ENCODE measurements around the gene MSS51.
"Not testable (repeated sequence)": the region's sequence is repeated elsewhere in the genome, so short reads cannot be mapped to it uniquely, and the experiment has no call there.

Gene MSS51

GRCh38 chr10:73413528-73414229 is 19.7 kb downstream of the MSS51 start, which contains the start of gene ANXA7:
Gene ANXA7 (minus strand): TSS chr10:73414058. CDS start chr10:73400856, 13,202 bp downstream.
- peak; percentile 79 for DNase-seq

- DNase-seq = peak; percentile 24
Observed at GRCh38 chr10:73413108-73413527, 20.2 kb downstream of the MSS51 start.

- DNase-seq = no peak
Observed at GRCh38 chr10:73410897-73411296, 22.5 kb downstream of the MSS51 start.

DNA sequence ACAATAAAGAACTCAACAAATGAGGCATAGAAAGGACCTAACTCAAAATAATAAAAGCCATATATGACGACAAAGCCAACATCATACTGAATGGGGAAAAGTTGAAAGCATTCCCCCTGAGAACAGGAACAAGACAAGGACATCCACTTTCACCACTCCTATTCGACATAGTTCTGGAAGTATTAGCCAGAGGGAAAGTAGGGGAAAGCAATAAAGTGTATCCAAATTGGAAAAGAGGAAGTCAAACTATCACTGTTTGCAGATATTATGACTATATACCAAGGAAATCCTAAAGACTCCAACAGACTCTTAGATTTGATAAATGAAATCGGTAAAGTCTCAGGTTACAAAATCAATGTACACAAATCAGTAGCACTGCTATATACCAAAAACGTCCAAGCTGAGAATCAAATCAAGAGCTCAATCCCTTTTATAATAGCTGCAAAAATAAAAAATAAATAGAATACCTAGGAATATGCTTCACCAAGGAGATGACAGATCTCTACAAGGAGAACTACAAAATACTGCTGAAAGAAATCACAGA is 24.3 kb downstream of the MSS51 start:
- DNase-seq = no peak

GRCh38 chr10:73408061-73408460 is 25.3 kb downstream of the MSS51 start:
- no peak for DNase-seq

GRCh38 chr10:73407495-73407894 is 25.9 kb downstream of the MSS51 start:
- no peak for DNase-seq

DNA sequence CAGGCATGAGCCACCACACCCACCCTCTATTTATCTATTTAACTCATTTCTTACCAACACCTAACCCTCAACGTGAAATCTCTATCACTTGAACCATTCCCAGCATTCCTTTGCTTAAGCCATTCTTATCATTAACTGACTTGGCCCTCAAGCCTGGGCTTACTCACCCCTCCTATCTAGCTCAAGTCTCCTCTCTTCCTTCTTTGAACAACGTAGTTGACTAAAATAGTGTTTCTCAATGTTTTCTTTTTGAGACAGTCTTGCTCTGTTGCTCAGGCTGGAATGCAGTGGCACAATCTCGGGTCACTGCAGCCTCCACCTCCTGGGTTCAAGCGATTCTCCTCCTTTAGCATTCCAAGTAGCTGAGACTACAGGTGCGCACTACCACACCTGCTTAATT is 26.5 kb downstream of the MSS51 start:
- no peak for DNase-seq

GRCh38 chr10:73405556-73405955 is 27.8 kb downstream of the MSS51 start:
- no peak for DNase-seq

- DNase-seq = no peak
Observed at GRCh38 chr10:73404690-73405089, 28.7 kb downstream of the MSS51 start.

DNA sequence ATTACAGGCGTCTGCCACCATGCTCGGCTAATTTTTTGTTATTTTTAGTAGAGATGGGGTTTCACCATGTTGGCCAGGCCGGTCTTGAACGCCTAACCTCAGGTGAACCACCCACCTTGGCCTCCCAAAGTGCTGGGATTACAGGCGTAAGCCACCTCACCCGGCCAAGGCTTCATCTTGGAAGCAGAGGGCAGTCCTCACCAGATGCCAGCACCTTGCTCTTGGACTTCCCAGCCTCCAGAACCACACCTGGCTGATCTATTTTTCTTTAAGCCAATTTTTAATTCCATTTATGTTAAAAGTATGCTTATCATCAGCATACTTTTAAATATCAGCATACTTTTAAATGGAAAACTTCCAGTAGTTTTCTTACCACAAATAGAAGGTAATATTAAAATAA is 31.7 kb downstream of the MSS51 start:
- DNase-seq = no peak

GRCh38 chr10:73399063-73399462 is 34.3 kb downstream of the MSS51 start:
- DNase-seq = no peak

DNA sequence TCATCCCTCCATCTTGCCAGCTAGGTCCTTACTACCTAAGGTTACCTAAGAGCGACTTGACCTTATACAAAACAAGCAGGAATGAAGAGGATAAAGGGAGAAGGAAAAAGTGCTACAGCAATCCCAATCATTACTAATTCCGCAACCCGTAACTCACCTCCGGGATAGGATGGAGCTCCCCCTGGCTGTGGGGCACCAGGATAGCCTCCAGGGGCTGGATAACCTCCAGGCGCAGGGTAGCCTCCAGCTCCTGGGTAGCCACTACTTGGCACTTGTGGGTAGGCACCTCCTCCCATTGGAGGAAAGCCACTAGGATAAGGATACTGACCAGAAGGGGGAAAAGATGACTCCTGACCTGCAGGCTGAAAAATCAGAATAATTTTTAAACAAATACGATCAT is 35.3 kb downstream of the MSS51 start:
- DNase-seq = no peak

DNA sequence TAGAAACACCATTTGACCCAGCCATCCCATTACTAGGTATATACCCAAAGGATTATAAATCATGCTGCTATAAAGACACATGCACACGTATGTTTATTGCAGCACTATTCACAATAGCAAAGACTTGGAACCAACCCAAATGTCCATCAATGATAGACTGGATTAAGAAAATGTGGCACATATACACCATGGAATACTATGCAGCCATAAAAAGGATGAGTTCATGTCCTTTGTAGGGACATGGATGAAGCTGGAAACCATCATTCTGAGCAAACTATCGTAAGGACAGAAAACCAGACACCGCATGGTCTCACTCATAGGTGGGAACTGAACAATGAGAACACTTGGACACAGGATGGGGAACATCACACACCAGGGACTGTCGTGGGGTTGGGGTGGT is 39.0 kb downstream of the MSS51 start:
- DNase-seq = not testable (repeated sequence)

DNA sequence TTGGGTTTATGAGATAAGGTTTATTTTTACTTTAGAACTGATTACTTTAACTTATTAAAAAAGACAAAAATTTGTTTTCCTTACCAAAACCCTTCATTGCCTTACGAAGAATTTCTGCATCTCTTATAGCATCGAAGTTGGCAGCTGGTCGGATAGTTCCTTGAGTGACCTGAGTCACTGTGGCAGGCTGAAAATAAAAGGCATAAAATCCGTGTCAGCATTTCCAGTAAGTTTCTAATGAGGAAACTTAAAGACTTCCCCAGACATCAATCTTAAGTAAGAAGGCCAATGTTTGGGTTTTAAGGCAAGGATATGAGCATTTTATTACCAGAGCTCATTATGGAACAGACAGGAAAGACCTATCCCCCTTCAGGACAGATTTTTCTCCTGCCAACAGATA is 45.1 kb downstream of the MSS51 start:
- no peak for DNase-seq

DNA sequence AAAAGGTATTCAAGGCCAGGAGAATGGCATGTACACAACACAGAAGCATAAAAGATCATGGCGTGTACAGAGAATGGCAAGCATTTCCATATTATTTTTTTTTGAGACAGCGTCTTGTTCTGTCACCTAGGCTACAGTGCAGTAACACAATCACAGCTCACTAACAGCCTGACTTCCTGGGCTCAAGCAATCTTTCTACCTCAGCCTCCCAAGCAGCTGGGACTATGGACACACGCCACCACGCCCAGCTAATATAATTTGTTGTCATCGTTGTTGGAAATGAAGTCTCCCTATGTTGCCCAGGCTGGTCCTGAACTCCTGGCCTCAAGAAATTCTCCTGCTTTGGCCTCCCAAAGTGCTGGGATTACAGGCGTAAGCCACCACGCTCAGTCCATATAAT is 46.8 kb downstream of the MSS51 start:
- no peak for DNase-seq

DNA sequence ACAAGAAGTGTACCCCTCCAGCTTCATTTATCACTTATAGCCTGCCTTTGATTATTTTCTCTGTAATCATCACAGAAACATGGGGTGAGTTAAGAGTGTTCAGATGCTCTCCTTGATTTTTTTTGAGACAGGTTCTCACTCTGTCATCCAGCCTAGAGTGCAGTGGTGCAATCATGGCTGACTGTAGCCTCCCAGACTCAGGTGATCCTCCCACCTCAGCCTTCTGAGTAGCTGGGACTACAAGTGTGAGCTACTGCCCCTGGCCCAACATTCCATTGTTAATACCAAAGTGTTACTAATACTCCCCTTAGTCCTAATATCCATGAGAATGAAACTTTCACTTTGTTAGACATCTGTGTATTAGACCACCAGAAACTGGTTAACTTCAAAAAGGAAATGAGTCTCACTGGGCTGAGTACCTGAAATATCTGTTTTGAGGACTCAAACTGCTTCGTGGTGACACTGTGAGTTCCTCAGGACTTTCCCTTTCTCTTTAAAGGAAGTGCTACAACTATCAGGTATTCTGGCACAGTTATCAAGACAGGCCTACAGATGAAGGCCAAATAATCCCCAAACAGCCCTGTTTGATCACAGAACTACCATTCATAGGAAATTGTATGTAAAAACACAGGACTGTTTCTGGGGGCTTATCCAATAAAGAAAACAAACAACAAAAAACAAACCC is 54.2 kb downstream of the MSS51 start:
- no peak for DNase-seq

GRCh38 chr10:73376679-73377078 is 56.7 kb downstream of the MSS51 start:
- no peak for DNase-seq

Data from fibroblast of upper back skin (primary cell).